GM10248 (cell line): ENCODE data around the gene SALL4.
"Not testable (repeated sequence)": the region's sequence is repeated elsewhere in the genome, so short reads cannot be mapped to it uniquely, and the experiment has no call there.

Experiments
- CTCF ChIA-PET: fragments of 300-600 bp; sonication (Branson Sonifier 250); formaldehyde crosslinking; extraction: SDS; loops from one replicate; lab custom pipeline; 2021; ENCODE audit warnings: antibody characterized with exemption; lab: Yijun Ruan, JAX
- POLR2A ChIA-PET: fragments of 350-650 bp; sonication (Branson Sonifier 250); formaldehyde crosslinking; extraction: SDS; loops from one replicate; lab custom pipeline; 2020; ENCODE audit warnings: antibody characterized with exemption; lab: Yijun Ruan, JAX
- DNase-seq: peaks from one replicate; pipeline ENCODE4 v3.0.0; 2012; ENCODE audit errors: extremely low spot score
- TF ChIP-seq, protein P1 (sequence below): IDR thresholded peaks from 2 replicates; pipeline ENCODE4 v1.5.1; 2012; ENCODE audit warnings: mild to moderate bottlenecking, low read depth; ENCODE audit errors: extremely low read depth, missing control alignments, control extremely low read depth

The SALL4 gene

GRCh38 chr20:51739722-51740249, 62.5 kb downstream of the SALL4 start:
- no peak for DNase-seq
- POLR2A ChIA-PET = no interaction called here
- CTCF ChIA-PET = no interaction called here
- TF ChIP-seq, protein P1, sequence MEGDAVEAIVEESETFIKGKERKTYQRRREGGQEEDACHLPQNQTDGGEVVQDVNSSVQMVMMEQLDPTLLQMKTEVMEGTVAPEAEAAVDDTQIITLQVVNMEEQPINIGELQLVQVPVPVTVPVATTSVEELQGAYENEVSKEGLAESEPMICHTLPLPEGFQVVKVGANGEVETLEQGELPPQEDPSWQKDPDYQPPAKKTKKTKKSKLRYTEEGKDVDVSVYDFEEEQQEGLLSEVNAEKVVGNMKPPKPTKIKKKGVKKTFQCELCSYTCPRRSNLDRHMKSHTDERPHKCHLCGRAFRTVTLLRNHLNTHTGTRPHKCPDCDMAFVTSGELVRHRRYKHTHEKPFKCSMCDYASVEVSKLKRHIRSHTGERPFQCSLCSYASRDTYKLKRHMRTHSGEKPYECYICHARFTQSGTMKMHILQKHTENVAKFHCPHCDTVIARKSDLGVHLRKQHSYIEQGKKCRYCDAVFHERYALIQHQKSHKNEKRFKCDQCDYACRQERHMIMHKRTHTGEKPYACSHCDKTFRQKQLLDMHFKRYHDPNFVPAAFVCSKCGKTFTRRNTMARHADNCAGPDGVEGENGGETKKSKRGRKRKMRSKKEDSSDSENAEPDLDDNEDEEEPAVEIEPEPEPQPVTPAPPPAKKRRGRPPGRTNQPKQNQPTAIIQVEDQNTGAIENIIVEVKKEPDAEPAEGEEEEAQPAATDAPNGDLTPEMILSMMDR = no peak

- CTCF ChIA-PET = interaction anchor here (1.5 kb wide), 1 partner anchor 38 kb away, joined by 3 read pairs; no protein-coding TSS in a partner anchor
- POLR2A ChIA-PET = no interaction called here
- TF ChIP-seq, protein P1 = no peak
- DNase-seq = no peak
Observed at GRCh38 chr20:51738877-51739447, 63.4 kb downstream of the SALL4 start.

DNA sequence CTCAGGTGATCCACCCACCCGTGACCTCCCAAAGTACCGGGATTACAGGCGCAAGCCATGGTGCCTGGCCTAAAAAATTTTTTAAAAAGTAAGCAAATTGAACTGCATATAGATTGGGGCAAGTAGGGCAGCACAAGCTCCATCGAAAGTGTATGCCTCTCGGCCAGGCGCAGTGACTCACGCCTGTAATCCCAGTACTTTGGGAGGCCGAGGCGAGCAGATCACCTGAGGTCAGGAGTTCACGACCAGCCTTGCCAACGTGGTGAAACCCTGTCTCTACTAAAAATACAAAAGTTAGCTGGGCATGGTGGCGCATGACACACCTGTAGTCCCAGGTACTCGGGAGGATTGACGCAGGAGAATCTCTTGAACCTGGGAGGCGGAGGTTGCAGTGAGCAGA, 64.1 kb downstream of the SALL4 start:
- CTCF ChIA-PET = interaction anchor here (1.5 kb wide), 1 partner anchor 37 kb away, joined by 3 read pairs; no protein-coding TSS in a partner anchor
- POLR2A ChIA-PET = not testable (repeated sequence)

GRCh38 chr20:51736947-51737346, 65.4 kb downstream of the SALL4 start:
- DNase-seq = no peak
- CTCF ChIA-PET = no interaction called here
- POLR2A ChIA-PET = no interaction called here
- TF ChIP-seq, protein P1 = no peak

More for the DNA sequence above, 64.1 kb downstream of the SALL4 start:
- not testable (repeated sequence) for DNase-seq

- TF ChIP-seq, protein P1 = no peak
- POLR2A ChIA-PET = no interaction called here
- no peak for DNase-seq
- CTCF ChIA-PET = interaction anchor here (1.4 kb wide), 1 partner anchor 14 kb away, joined by 4 read pairs; no protein-coding TSS in a partner anchor
Observed at GRCh38 chr20:51735728-51736600, 66.4 kb downstream of the SALL4 start.

DNA sequence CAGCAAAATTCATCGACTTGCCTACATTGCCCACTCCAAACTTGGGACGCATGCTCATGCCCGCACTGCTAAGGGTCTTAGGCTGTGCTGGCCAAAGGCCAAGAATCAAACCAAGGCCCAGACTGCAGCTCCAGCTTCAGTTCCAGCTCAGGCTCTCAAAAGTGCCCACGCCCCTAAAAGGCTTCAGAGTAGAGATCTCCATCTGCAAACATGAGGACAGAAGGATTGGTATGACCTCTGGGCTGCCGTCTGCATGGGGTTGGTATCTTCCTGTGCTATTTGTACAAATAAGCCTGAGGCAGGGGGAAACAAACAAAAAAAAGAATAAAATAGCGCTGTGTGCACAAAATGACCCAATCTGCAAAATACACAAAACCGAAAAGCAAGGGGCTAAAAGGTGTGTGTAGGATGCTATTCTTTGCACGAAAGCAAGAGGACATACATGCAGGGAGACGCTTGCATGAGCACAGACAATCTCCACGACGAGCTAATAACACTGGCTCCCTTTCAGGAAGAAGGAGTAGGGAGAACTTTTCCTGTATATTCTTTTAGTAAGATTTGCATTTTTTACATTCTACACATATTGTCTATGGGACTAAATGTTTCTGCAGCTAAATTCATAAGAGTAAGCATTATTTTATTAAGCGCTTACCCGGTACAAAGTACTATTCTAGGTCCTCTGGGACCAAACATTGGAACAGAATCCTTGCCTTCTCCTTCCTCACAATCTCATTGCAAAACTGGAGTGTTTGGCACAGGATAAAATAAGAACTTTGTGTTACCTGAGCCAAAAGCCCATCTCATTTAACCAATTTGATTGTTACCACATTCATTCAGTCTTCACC, 67.2 kb downstream of the SALL4 start:
- ChIA-PET POLR2A (no interaction called here), CTCF (interaction anchor here (1.4 kb wide), 1 partner anchor 15 kb away, joined by 4 read pairs; no protein-coding TSS in a partner anchor)
- TF ChIP-seq, protein P1 = no peak
- no peak for DNase-seq
